HG02678 (cell line): ENCODE results near the gene ARHGEF3.
"Not testable (repeated sequence)": the region's sequence is repeated elsewhere in the genome, so short reads cannot be mapped to it uniquely, and the experiment has no call there.

Source experiments
- ATAC-seq: cut with Tn5 transposase; IDR thresholded peaks from one replicate; pipeline ENCODE4 v1.9.1; 2021; ENCODE audit warnings: mild to moderate bottlenecking, moderate library complexity; ENCODE audit not compliant: unreplicated experiment

Gene ARHGEF3

GRCh38 chr3:56748663-56749231 is 53.0 kb downstream of the ARHGEF3 start:
- ATAC-seq: no peak

GRCh38 chr3:56747150-56747549 is 54.6 kb downstream of the ARHGEF3 start:
- no peak for ATAC-seq

GRCh38 chr3:56744016-56744415 is 57.7 kb downstream of the ARHGEF3 start:
- no peak for ATAC-seq

- no peak for ATAC-seq
Observed at GRCh38 chr3:56742887-56743286, 58.9 kb downstream of the ARHGEF3 start.

GRCh38 chr3:56739036-56739435 is 62.7 kb downstream of the ARHGEF3 start:
- ATAC-seq: no peak

- ATAC-seq: no peak
Observed at GRCh38 chr3:56737006-56737405, 64.7 kb downstream of the ARHGEF3 start.

- no peak for ATAC-seq
Observed at GRCh38 chr3:56732109-56732508, 69.6 kb downstream of the ARHGEF3 start.

GRCh38 chr3:56725175-56725574 is 76.6 kb downstream of the ARHGEF3 start:
- peak; percentile 99 for ATAC-seq

GRCh38 chr3:56724676-56725075 is 77.1 kb downstream of the ARHGEF3 start:
- no peak for ATAC-seq

- no peak for ATAC-seq
Observed at GRCh38 chr3:56720849-56721248, 80.9 kb downstream of the ARHGEF3 start.

- ATAC-seq: not testable (repeated sequence)
Observed at GRCh38 chr3:56718809-56719208, 82.9 kb downstream of the ARHGEF3 start.

GRCh38 chr3:56711344-56711743 is 90.4 kb downstream of the ARHGEF3 start:
- no peak for ATAC-seq

GRCh38 chr3:56707412-56707811 is 94.3 kb downstream of the ARHGEF3 start:
- not testable (repeated sequence) for ATAC-seq

GRCh38 chr3:56706629-56707028 is 95.1 kb downstream of the ARHGEF3 start:
- no peak for ATAC-seq

GRCh38 chr3:56704706-56705105 is 97.0 kb downstream of the ARHGEF3 start:
- no peak for ATAC-seq

GRCh38 chr3:56702490-56703315 is 99.0 kb downstream of the ARHGEF3 start:
- ATAC-seq: no peak

- ATAC-seq: no peak
Observed at GRCh38 chr3:56700151-56700550, 101.6 kb downstream of the ARHGEF3 start.

- ATAC-seq: no peak
Observed at GRCh38 chr3:56694867-56695683, 106.7 kb downstream of the ARHGEF3 start.

- ATAC-seq: no peak
Observed at GRCh38 chr3:56693750-56694149, 108.0 kb downstream of the ARHGEF3 start.

- peak; percentile 85 for ATAC-seq
Observed at GRCh38 chr3:56692520-56693433, 109.0 kb downstream of the ARHGEF3 start.

GRCh38 chr3:56692001-56692365 is 109.8 kb downstream of the ARHGEF3 start:
- ATAC-seq: not testable (repeated sequence)
